A673 (cell line): ENCODE measurements around the gene MAP3K19.

Source experiments
- EZH2 ChIP-seq: fragments of 200-600 bp; sonication (generic); IDR thresholded peaks from 2 replicates; pipeline ENCODE4 v1.6.1; 2017; ENCODE audit warnings: borderline replicate concordance, low read depth, mild to moderate bottlenecking, mixed read lengths, antibody characterized with exemption, low read length; ENCODE audit not compliant: poor library complexity, severe bottlenecking
- TF ChIP-seq, protein P1 (sequence below): fragments of 300-800, 200-600 bp; sonication (generic); conservative IDR thresholded peaks from 2 replicates; pipeline ENCODE4 v1.5.1; 2017; ENCODE audit warnings: low read depth, mild to moderate bottlenecking, antibody characterized with exemption, low read length, moderate library complexity, mixed read lengths

GRCh38 chr2:135066710-135067109 is 19.5 kb upstream of the MAP3K19 start:
- TF ChIP-seq, protein P1, sequence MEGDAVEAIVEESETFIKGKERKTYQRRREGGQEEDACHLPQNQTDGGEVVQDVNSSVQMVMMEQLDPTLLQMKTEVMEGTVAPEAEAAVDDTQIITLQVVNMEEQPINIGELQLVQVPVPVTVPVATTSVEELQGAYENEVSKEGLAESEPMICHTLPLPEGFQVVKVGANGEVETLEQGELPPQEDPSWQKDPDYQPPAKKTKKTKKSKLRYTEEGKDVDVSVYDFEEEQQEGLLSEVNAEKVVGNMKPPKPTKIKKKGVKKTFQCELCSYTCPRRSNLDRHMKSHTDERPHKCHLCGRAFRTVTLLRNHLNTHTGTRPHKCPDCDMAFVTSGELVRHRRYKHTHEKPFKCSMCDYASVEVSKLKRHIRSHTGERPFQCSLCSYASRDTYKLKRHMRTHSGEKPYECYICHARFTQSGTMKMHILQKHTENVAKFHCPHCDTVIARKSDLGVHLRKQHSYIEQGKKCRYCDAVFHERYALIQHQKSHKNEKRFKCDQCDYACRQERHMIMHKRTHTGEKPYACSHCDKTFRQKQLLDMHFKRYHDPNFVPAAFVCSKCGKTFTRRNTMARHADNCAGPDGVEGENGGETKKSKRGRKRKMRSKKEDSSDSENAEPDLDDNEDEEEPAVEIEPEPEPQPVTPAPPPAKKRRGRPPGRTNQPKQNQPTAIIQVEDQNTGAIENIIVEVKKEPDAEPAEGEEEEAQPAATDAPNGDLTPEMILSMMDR = no peak
- no peak for TF ChIP-seq EZH2
